Measurements from ENCODE around the gene RECK.

RECK gene

GRCh38 chr9:36123515-36123914 is 86.8 kb downstream of the RECK start:
- H3K9me2 ChIP-seq (replicated peaks; ENCODE audit: low read depth, low read length), result no peaks in the 10 kb centered on the region
- H3K9me3 ChIP-seq (ENCODE audit: insufficient read depth, low read depth, low read length), result no peaks in the 10 kb centered on the region
- H4K20me1 ChIP-seq (ENCODE audit: insufficient read depth, low read length, poor library complexity, severe bottlenecking), result no peaks in the 10 kb centered on the region
- H3K9ac ChIP-seq (ENCODE audit: low read depth, low read length, poor library complexity, severe bottlenecking), result no peak overlapping the region
- H3K27me3 ChIP-seq (ENCODE audit: insufficient read depth, low read length, poor library complexity, severe bottlenecking), result no peaks in the 10 kb centered on the region
- no peaks in the 10 kb centered on the region for H3K79me2 ChIP-seq (ENCODE audit: insufficient read depth, low read length)
- H2AFZ ChIP-seq (ENCODE audit: low read length), result no peak overlapping the region
- TF ChIP-seq, protein P1, sequence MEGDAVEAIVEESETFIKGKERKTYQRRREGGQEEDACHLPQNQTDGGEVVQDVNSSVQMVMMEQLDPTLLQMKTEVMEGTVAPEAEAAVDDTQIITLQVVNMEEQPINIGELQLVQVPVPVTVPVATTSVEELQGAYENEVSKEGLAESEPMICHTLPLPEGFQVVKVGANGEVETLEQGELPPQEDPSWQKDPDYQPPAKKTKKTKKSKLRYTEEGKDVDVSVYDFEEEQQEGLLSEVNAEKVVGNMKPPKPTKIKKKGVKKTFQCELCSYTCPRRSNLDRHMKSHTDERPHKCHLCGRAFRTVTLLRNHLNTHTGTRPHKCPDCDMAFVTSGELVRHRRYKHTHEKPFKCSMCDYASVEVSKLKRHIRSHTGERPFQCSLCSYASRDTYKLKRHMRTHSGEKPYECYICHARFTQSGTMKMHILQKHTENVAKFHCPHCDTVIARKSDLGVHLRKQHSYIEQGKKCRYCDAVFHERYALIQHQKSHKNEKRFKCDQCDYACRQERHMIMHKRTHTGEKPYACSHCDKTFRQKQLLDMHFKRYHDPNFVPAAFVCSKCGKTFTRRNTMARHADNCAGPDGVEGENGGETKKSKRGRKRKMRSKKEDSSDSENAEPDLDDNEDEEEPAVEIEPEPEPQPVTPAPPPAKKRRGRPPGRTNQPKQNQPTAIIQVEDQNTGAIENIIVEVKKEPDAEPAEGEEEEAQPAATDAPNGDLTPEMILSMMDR (conservative IDR thresholded peaks at IDR 0.05; ENCODE audit: low read length), result no peak
- TF ChIP-seq EZH2phosphoT487 (IDR thresholded peaks at IDR 0.05; ENCODE audit: borderline replicate concordance), result no peak
- H3K36me3 ChIP-seq (ENCODE audit: insufficient read depth, low read length), result no peaks in the 10 kb centered on the region; the same call in 1 of the 2 replicates
- peaks cover 26% of the 10 kb centered on the region for H3K4me1 ChIP-seq (ENCODE audit: insufficient read depth, low read length, poor library complexity, severe bottlenecking)
- H3K4me3 ChIP-seq (ENCODE audit: low read length, poor library complexity, severe bottlenecking), result no peak overlapping the region
- H3F3A ChIP-seq (ENCODE audit: low read depth), result no peaks in the 10 kb centered on the region
- H3K4me2 ChIP-seq (ENCODE audit: low read depth, low read length, poor library complexity, severe bottlenecking), result no peak overlapping the region

GRCh38 chr9:36125062-36125855 is 88.5 kb downstream of the RECK start:
- Histone ChIP-seq H3K79me2 (ENCODE audit: insufficient read depth, low read length) (no peaks in the 10 kb centered on the region), H3K9me2 (replicated peaks; ENCODE audit: low read depth, low read length) (no peaks in the 10 kb centered on the region), H3K4me1 (ENCODE audit: insufficient read depth, low read length, poor library complexity, severe bottlenecking) (peaks cover 26% of the 10 kb centered on the region), H3K9me3 (ENCODE audit: insufficient read depth, low read depth, low read length) (no peaks in the 10 kb centered on the region), H3K9ac (ENCODE audit: low read depth, low read length, poor library complexity, severe bottlenecking) (no peak overlapping the region), H3F3A (ENCODE audit: low read depth) (no peaks in the 10 kb centered on the region), H2AFZ (ENCODE audit: low read length) (no peak overlapping the region), H3K27me3 (ENCODE audit: insufficient read depth, low read length, poor library complexity, severe bottlenecking) (no peaks in the 10 kb centered on the region), H3K4me3 (ENCODE audit: low read length, poor library complexity, severe bottlenecking) (no peak overlapping the region), H3K4me2 (ENCODE audit: low read depth, low read length, poor library complexity, severe bottlenecking) (no peak overlapping the region), H3K36me3 (ENCODE audit: insufficient read depth, low read length) (no peaks in the 10 kb centered on the region; the same call in 1 of the 2 replicates), H4K20me1 (ENCODE audit: insufficient read depth, low read length, poor library complexity, severe bottlenecking) (no peaks in the 10 kb centered on the region)
- TF ChIP-seq, protein P1 (conservative IDR thresholded peaks at IDR 0.05; ENCODE audit: low read length), result no peak
- no peak for TF ChIP-seq EZH2phosphoT487 (IDR thresholded peaks at IDR 0.05; ENCODE audit: borderline replicate concordance)

GRCh38 chr9:36126016-36126730 is 89.5 kb downstream of the RECK start:
- no peak overlapping the region for H3K9ac ChIP-seq (ENCODE audit: low read depth, low read length, poor library complexity, severe bottlenecking)
- no peak overlapping the region for H3K4me3 ChIP-seq (ENCODE audit: low read length, poor library complexity, severe bottlenecking)
- no peaks in the 10 kb centered on the region for H3K79me2 ChIP-seq (ENCODE audit: insufficient read depth, low read length)
- no peak overlapping the region for H3K4me2 ChIP-seq (ENCODE audit: low read depth, low read length, poor library complexity, severe bottlenecking)
- no peaks in the 10 kb centered on the region for H3K9me2 ChIP-seq (replicated peaks; ENCODE audit: low read depth, low read length)
- no peaks in the 10 kb centered on the region for H3F3A ChIP-seq (ENCODE audit: low read depth)
- no peaks in the 10 kb centered on the region for H4K20me1 ChIP-seq (ENCODE audit: insufficient read depth, low read length, poor library complexity, severe bottlenecking)
- no peaks in the 10 kb centered on the region for H3K9me3 ChIP-seq (ENCODE audit: insufficient read depth, low read depth, low read length)
- TF ChIP-seq, protein P1 (conservative IDR thresholded peaks at IDR 0.05; ENCODE audit: low read length), result peak; percentile 25; the same call in 1 of the 2 replicates
- no peak for TF ChIP-seq EZH2phosphoT487 (IDR thresholded peaks at IDR 0.05; ENCODE audit: borderline replicate concordance)
- no peak overlapping the region for H2AFZ ChIP-seq (ENCODE audit: low read length)
- no peaks in the 10 kb centered on the region; the same call in 1 of the 2 replicates for H3K36me3 ChIP-seq (ENCODE audit: insufficient read depth, low read length)
- no peaks in the 10 kb centered on the region for H3K27me3 ChIP-seq (ENCODE audit: insufficient read depth, low read length, poor library complexity, severe bottlenecking)
- H3K4me1 ChIP-seq (ENCODE audit: insufficient read depth, low read length, poor library complexity, severe bottlenecking), result peaks cover 26% of the 10 kb centered on the region
